ENCODE results near the gene UGT3A1. TPM values are rescaled to one million over a fixed set of nuclear protein-coding genes. Genes with fewer than 3 reads are reported as not detected.
"Not testable (repeated sequence)": the region's sequence is repeated elsewhere in the genome, so short reads cannot be mapped to it uniquely, and the experiment has no call there.

UGT3A1 gene
- total RNA-seq, 1 donor from 2014 or later = not detected

GRCh38 chr5:35999547-35999946 is 8.4 kb upstream of the UGT3A1 start:
- DNase-seq (ENCODE audit: low spot score) (no peak), ATAC-seq (no peak)
- intact Hi-C loops (cut with DNase I) = no loop called here

GRCh38 chr5:35996076-35996475 is 4.9 kb upstream of the UGT3A1 start:
- DNase-seq (ENCODE audit: low spot score) = no peak
- no peak for ATAC-seq
- intact Hi-C loops (cut with DNase I) = no loop called here

- DNase-seq (ENCODE audit: low spot score) (no peak), ATAC-seq (no peak)
- intact Hi-C loops (cut with DNase I) = no loop called here
These were observed 670 bp downstream of the UGT3A1 start for GRCh38 chr5:35990520-35990919.

- intact Hi-C loops (cut with DNase I) = loop anchor here (5.0 kb wide), 1 partner anchor 451 kb away; no protein-coding TSS in a partner anchor
- no peak for DNase-seq (ENCODE audit: low spot score)
- ATAC-seq = no peak
These were observed 2.7 kb downstream of the UGT3A1 start for GRCh38 chr5:35988529-35988928.

- DNase-seq (ENCODE audit: low spot score) (no peak), ATAC-seq (no peak)
- intact Hi-C loops (cut with DNase I) = loop anchor here (5.0 kb wide), 1 partner anchor 450 kb away; no protein-coding TSS in a partner anchor
These were observed 3.4 kb downstream of the UGT3A1 start for GRCh38 chr5:35987776-35988175.

GRCh38 chr5:35979715-35980114 is 11.5 kb downstream of the UGT3A1 start:
- ATAC-seq = no peak
- intact Hi-C loops (cut with DNase I) = no loop called here
- no peak for DNase-seq (ENCODE audit: low spot score)

DNA sequence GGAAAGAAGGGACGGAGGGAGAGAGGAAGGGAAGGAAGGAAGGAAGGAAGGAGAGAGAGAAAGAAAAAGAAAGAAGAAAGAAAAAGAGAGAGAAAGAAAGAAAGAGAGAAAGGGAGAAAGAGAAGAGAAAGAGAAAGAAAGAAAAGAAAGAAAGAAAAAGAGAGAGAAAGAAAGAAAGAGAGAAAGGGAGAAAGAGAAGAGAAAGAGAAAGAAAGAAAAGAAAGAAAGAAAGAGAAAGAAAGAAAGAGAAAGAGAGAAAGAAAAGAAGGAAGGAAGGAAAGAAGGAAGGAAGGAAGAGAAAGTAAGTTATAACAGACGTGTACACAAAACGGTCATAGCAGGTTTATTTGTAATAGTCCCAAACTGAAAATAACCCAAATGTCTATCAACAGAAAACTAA is 14.3 kb downstream of the UGT3A1 start:
- ATAC-seq; intact Hi-C loops (cut with DNase I); DNase-seq (ENCODE audit: low spot score): not testable (repeated sequence)

- DNase-seq (ENCODE audit: low spot score) = no peak
- intact Hi-C loops (cut with DNase I) = no loop called here
- ATAC-seq = no peak
These were observed 16.6 kb downstream of the UGT3A1 start for GRCh38 chr5:35974570-35974969.

DNA sequence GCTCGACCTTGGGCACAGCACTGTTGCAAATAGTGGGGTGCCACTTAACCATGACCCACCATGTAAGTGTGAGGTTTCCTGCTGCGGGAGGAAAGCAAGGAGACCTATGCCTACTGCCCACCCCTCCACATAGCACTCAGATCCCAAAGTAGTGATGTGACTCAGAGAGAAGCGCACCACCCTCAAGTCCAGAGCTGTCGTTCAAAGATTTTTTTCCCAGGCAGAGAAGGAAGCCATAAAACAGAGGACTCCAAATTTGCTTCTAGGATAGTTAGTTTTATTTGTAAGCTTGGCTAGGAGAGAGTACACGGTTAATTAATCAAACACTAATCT is 19.3 kb downstream of the UGT3A1 start:
- DNase-seq (ENCODE audit: low spot score) (no peak), ATAC-seq (no peak)
- intact Hi-C loops (cut with DNase I) = no loop called here

DNA sequence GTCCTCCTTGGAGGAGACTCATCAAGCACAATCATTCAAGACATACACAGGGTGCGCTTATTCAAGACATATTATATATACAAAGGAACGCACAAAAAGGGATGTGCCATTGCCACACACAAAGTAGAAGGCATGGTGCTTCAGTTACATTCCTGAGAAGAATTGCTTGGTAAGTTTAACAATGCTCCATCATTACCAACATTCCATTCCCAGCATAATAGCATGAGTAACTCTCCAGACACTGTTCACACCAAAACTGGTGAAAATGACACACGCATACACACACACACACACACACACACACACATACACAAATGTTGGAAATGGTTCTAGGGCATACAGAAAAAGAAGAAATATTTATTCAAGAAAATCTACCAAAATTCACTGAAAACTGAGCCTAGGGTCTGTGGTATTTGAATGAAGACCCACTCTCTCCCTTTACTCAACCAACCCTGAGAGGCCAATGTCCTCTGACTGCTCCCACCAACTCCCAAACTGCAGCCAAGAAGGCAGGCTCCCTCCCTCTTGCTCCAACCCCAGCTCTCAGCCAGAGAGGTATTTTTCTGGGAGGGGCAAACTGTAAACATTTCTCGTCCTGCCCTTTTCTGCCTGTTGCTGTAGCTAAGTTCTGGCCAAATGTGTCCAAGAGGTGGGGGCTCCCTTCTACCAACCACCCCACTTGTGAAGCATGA is 19.9 kb downstream of the UGT3A1 start:
- DNase-seq (ENCODE audit: low spot score) (no peak), ATAC-seq (no peak)
- intact Hi-C loops (cut with DNase I) = no loop called here

DNA sequence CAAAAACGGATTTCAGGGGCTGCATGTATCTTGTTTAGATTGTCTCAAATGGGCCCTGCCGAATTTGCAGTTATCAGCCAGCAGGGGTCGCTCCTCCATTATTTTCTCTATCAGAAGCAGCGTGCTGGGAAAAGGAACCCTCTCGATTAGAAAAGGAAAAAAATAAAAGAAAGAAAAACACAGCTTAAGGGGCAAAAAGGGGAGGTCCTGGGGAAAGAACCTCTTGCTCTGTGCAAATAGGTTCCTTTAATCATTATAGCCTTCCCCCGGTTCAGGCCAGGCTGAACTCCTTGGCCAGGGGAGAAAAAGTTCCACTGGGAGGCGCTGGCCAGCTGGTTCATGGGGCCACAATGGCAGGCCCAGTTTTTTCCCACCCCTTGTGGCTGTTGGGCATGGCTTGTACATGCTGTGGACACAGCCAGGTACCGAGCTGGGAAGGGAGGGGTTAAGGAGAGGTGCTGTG is 27.8 kb downstream of the UGT3A1 start:
- intact Hi-C loops (cut with DNase I) = no loop called here
- DNase-seq (ENCODE audit: low spot score) = no peak
- ATAC-seq = no peak

DNA sequence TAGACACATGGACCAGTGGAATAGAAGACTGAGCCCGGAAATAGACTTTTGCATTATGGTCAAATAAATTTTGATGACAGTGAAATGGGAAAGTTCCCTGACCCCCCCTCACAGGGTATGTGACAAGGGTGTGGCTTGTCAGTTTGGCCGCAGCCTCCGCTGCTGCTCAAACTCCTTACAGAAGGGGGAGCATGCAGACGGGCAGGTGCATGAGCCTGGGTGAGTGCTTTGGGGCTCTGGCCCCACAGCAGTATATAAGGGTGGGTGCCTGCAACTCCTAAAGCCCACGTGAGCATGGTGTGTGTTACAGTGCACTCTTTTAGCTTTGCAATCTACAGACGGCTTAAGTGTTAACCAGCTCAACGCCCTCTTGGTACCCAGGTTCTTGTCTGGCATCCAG is 30.9 kb downstream of the UGT3A1 start:
- ATAC-seq (no peak), DNase-seq (ENCODE audit: low spot score) (no peak)
- intact Hi-C loops (cut with DNase I) = no loop called here

DNA sequence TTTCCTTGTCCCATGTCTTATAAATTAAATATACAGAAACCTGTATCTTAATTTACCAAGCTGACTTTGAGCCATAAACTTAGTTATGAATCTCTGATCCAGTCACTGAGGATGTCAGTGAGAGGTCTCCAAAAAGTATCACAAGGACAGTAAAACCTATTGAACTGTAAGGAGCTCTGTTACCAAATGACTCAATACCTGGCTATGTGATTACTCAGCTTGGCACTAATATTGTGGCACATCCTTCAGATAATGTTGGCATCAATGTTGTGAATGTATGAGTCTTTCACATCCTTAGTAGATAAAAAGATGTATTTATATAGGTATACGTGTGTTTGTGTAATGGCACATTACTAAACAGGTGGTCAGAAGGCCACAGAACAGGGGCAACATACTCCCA is 34.8 kb downstream of the UGT3A1 start:
- intact Hi-C loops (cut with DNase I) = no loop called here
- no peak for ATAC-seq
- DNase-seq (ENCODE audit: low spot score) = no peak

DNA sequence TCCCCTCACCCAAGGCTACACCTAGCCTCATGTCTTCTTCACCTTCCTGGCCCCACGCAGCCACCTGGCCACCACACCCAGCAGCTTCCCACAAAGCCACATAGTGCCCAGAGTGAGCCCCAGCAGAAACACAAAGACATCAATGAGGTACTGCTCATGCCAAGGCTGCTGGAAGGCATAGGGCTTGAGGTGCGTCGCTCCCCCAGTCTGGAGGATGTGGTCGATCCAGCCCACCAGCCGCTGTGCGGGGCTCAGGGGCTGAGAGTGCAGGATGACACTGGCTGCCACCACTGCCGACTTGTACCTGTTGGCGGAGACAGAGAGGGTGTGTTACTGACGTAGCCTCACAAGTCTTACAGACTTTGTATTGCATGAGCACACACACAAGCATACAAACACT is 37.0 kb downstream of the UGT3A1 start:
- ATAC-seq = no peak
- no peak for DNase-seq (ENCODE audit: low spot score)
- intact Hi-C loops (cut with DNase I) = no loop called here

GRCh38 chr5:35947085-35947484 is 44.1 kb downstream of the UGT3A1 start:
- ATAC-seq (no peak), DNase-seq (ENCODE audit: low spot score) (no peak)
- intact Hi-C loops (cut with DNase I) = no loop called here

GRCh38 chr5:35939639-35940038 is 51.6 kb downstream of the UGT3A1 start:
- intact Hi-C loops (cut with DNase I) = no loop called here
- ATAC-seq (no peak), DNase-seq (ENCODE audit: low spot score) (no peak)

DNA sequence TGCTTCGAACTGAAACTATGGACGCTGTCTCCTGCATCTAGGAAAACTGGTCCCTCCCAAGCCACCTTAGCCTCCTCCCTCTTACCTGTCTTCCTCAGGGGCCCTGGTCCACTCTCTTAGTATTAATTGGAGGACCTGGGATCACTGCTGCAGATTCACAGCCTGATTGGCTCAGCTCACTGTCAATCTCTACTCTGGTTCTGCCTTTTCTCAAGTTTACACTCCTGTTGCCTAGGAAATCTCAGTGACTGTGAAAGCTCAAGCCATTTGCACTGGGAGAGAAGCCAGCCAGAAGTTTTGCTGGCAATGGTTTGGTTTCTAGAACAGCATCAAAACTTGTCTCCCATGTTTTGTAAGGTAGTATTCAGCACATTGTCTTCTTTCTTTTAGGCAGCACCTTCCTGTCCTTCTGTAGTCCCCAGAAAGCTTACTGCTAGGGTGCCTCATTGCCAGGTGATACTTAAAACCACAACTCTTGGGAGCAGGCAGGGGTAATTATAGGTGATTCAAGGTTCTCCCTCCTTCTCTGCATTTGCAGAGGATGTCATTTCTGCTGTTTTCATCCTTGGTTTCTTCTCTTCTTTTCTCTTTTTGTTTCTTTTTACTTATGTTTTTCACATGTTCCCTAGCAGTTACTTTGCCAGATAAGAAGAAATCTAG is 52.5 kb downstream of the UGT3A1 start, which contains the start of gene CAPSL:
Gene CAPSL, minus strand, starts transcription at position 55 of the 660 bp plus-strand sequence. CDS start 17,502 bp downstream, outside the sequence.
- intact Hi-C loops (cut with DNase I) = no loop called here
- no peak for DNase-seq (ENCODE audit: low spot score)
- peak; percentile 52 for ATAC-seq

DNA sequence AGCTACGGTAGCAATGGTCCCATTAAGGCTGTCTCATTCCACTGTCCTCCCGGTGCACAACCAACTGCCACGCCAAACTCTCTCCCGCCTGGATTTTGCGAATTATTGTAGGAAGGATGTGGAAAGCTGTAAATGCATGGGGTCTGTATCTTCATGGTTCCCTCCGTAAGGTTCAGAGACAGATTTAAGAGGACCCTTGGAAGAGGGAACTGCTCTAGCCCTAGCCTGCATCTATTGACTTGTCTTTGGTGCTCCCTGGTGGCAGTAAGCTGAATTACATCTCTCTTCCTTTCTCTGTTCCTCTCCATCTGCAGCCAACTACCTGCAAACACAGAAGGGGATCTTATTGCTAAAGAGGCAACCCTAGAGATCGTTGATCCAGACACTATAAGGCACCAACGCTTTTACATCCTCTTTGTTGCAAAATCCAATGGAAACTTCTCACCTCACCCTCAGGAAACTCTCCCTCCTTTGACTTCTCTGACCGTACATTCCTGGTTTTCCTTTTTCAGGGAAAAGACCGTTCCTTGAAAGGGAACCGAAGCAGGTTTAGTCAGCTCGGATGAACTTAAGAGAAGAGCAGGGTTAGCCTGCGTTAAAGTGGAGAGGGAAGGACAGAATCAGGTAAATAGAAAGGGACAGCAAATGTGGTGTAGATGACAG is 64.7 kb downstream of the UGT3A1 start:
- ATAC-seq = peak; percentile 76
- no peak for DNase-seq (ENCODE audit: low spot score)
- intact Hi-C loops (cut with DNase I) = loop anchor here (5.0 to 10.0 kb wide), 2 partner anchors 149 to 832 kb away; no protein-coding TSS in a partner anchor

DNA sequence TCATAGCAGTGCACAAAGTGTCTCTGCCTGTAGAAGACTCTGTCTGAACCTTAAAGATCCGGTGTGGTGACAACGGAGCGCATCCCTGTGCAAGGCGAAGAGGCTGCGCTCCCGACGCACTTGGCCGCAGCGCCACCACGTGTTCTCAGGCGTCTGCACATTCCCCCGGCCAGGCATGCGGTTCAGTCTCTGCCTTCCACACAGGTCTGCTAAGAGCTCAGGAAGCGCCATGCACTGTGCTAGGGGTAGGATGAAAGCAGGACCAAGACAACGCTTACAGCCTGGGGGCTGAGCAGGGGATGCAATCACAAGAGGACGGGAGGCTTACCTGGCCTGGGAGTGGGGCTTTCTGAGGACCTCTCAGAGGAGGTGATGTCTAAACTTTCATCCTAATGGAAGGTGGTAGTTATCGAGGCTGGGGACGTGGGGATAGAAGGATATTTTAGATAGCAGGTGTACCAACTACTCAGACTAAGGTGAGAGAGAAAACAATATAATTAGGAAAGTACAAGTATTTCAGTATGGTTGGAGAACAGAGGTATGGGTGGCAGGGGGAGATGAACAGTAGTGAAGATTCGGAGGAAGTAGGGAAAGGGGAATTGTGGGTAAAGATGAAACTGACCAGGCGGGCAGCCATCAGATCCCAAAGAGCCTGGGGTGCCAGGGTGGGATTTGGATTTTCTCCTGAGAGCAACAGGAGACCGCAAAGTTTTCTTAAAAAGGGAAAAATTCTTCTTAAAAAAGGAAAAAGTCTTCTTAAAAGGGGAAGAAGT is 66.1 kb downstream of the UGT3A1 start:
- ATAC-seq (peak; percentile 72), DNase-seq (ENCODE audit: low spot score) (peak; percentile 72)
- intact Hi-C loops (cut with DNase I) = loop anchor here (5.0 to 10.0 kb wide), 2 partner anchors 148 to 830 kb away; no protein-coding TSS in a partner anchor

Data from sciatic nerve (tissue), 2 donors.